Erythroblast (primary cell): Measurements from ENCODE around the gene DBN1.

Source experiments
- GATA1 ChIP-seq: IDR thresholded peaks from 2 replicates; pipeline ENCODE4 v1.6.1; 2011; ENCODE audit warnings: low read depth, mild to moderate bottlenecking, control low read depth, low read length, moderate library complexity
- POLR2A ChIP-seq: IDR thresholded peaks from 2 replicates; pipeline ENCODE4 v1.6.1; 2011; ENCODE audit warnings: mild to moderate bottlenecking, low read length

GRCh38 chr5:177445052-177445916 lies 28.1 kb downstream of the DBN1 start:
- TF ChIP-seq POLR2A (peak; percentile 10), GATA1 (no peak)
